Testis (tissue), 3 donors: ENCODE measurements around the gene OR6A2. TPM values are rescaled to one million over a fixed set of nuclear protein-coding genes. Genes with fewer than 3 reads are reported as not detected.
A peak's percentile ranks its signal among the peaks of the same experiment; 100 is the strongest.

Source experiments
- DNase-seq: peaks from one replicate; pipeline ENCODE4 v3.0.0-alpha.2; 2019
- H3K27ac ChIP-seq, 2 donors: fragments of 200-600 bp; sonication (generic); one replicate each; pipeline ENCODE4 v1.5.1; 2019
- H3K27me3 ChIP-seq: fragments of 200-600 bp; sonication (generic); one replicate; pipeline ENCODE4 v1.5.1; 2019
- H3K36me3 ChIP-seq: fragments of 200-600 bp; sonication (generic); one replicate; pipeline ENCODE4 v1.5.1; 2017; ENCODE audit warnings: low read depth; ENCODE audit errors: missing control alignments
- H3K4me1 ChIP-seq: fragments of 200-600 bp; sonication (generic); one replicate; pipeline ENCODE4 v1.5.1; 2019
- H3K4me3 ChIP-seq, 2 donors: fragments of 200-600 bp; sonication (generic); one replicate each; pipeline ENCODE4 v1.5.1; 2017 to 2019
- H3K9me3 ChIP-seq: fragments of 200-600 bp; sonication (generic); one replicate; pipeline ENCODE4 v1.5.1; 2017
- CTCF ChIP-seq, 3 experiments: fragments of 450-650 bp in 2 of 3; fragments of 200-600 bp in 1 of 3; sonication (generic) in 1 of 3; IDR thresholded peaks; one replicate each; pipeline ENCODE4 v1.5.1; 2016 to 2019; ENCODE audit warnings: antibody characterized with exemption in 3 of 3, mild to moderate bottlenecking in 2 of 3, moderate library complexity in 1 of 3
- POLR2A ChIP-seq: fragments of 450-650 bp; IDR thresholded peaks from one replicate; pipeline ENCODE4 v1.6.1; 2017; ENCODE audit warnings: antibody characterized with exemption, mild to moderate bottlenecking, moderate library complexity
- WGBS, 2 donors: methylation state at CpG; one replicate each; pipeline ENCODE4 v1.1.5; 2018; 5-methylcytosine and 5-hydroxymethylcytosine counted together
- intact Hi-C: fragments of 100-400 bp; cut with DNase I; formaldehyde crosslinking; loops from one replicate; pipeline ENCODE4 v1.15.1; 2023; ENCODE audit warnings: low total_unique reads
- polyA plus RNA-seq: library from polyadenylated mRNA; stranded (reverse); fragments of 350-450 nt; fragmentation: Illumina TruSeq; extraction: RNeasy Lipid Tissue Mini Kit (QIAGEN cat#74804); gene quantifications from one replicate; pipeline ENCODE4 v1.2.3, GENCODE V29; 2014; ENCODE audit warnings: low read depth, low replicate concordance; ENCODE audit not compliant: insufficient read depth
- total RNA-seq, 2 donors: library from RNA; depleted of rRNA; stranded (reverse); fragments of >200 nt; gene quantifications; one replicate each; pipeline ENCODE4 v1.2.3, GENCODE V29; 2016

OR6A2 gene
- total and polyA plus RNA-seq, 3 donors from 2014 or later = 2.2 to 2.6 TPM; not detected in 1

GRCh38 chr11:6771926-6772893, 27.3 kb downstream of the OR6A2 start, which contains the start of gene OR2AG2:
TSS of gene OR2AG2 (minus strand) at chr11:6771976. CDS start at chr11:6768957, 3,019 bp downstream.
- Histone ChIP-seq H3K27ac (no peak within 1 kb of the TSS), H3K4me1 (no peaks in the 10 kb centered on the region), H3K27me3 (no peaks in the 10 kb centered on the region), H3K4me3 (no peak within 1 kb of the TSS), H3K36me3 (no peaks in the 10 kb centered on the region), H3K9me3 (no peaks in the 10 kb centered on the region)
- no peak for TF ChIP-seq POLR2A
- no peak for TF ChIP-seq CTCF (IDR thresholded peaks at IDR 0.05)
- peak; percentile 17 for DNase-seq
- intact Hi-C loops = no loop called here
- WGBS, 2 donors = 62 to 89% methylated on average over 3 to 4 of the region's 4 CpGs

GRCh38 chr11:6757373-6757967, 42.0 kb downstream of the OR6A2 start:
- DNase-seq = peak; percentile 75
- intact Hi-C loops = no loop called here
- TF ChIP-seq POLR2A (no peak), CTCF (IDR thresholded peaks at IDR 0.05) (peak; percentile 38 to 54 (median 38))
- no peaks in the 10 kb centered on the region for H3K27me3 ChIP-seq
- H3K4me3 ChIP-seq = no peak overlapping the region
- no peaks in the 10 kb centered on the region for H3K36me3 ChIP-seq
- no peaks in the 10 kb centered on the region for H3K4me1 ChIP-seq
- H3K27ac ChIP-seq = no peak overlapping the region
- 50 to 54% methylated on average over 2 of the region's 2 CpGs for WGBS, 2 donors
- no peaks in the 10 kb centered on the region for H3K9me3 ChIP-seq

GRCh38 chr11:6755953-6756347, 43.5 kb downstream of the OR6A2 start:
- Histone ChIP-seq H3K27ac (no peak overlapping the region), H3K4me1 (no peaks in the 10 kb centered on the region), H3K9me3 (no peaks in the 10 kb centered on the region), H3K4me3 (no peak overlapping the region), H3K36me3 (no peaks in the 10 kb centered on the region), H3K27me3 (no peaks in the 10 kb centered on the region)
- intact Hi-C loops = no loop called here
- TF ChIP-seq POLR2A (no peak), CTCF (IDR thresholded peaks at IDR 0.05) (no peak)
- 92 to 100% methylated on average over 1 of the region's 1 CpG for WGBS, 2 donors
- DNase-seq = no peak

- Histone ChIP-seq H3K27me3 (no peaks in the 10 kb centered on the region), H3K9me3 (no peaks in the 10 kb centered on the region), H3K27ac (no peak overlapping the region), H3K4me3 (no peak overlapping the region), H3K36me3 (no peaks in the 10 kb centered on the region), H3K4me1 (no peaks in the 10 kb centered on the region)
- intact Hi-C loops = no loop called here
- DNase-seq = peak; percentile 34
- peak; percentile 30 to 87 (median 66) for TF ChIP-seq CTCF (IDR thresholded peaks at IDR 0.05)
- TF ChIP-seq POLR2A = no peak
- 22 to 35% methylated on average over 5 of the region's 5 CpGs for WGBS, 2 donors
These were observed 44.1 kb downstream of the OR6A2 start for GRCh38 chr11:6755303-6755952.
